HCT116 (cell line): ENCODE measurements around the gene CBX5. TPM values are rescaled to one million over a fixed set of nuclear protein-coding genes. Genes with fewer than 3 reads are reported as not detected.

Experiments
- ATAC-seq: fragments of 200-7000 bp; cut with Tn5 transposase; 2 replicates; pipeline ENCODE4 v1.9.1; 2020; ENCODE audit warnings: mild to moderate bottlenecking, moderate library complexity
- BruUV-seq: library from RNA; stranded (reverse); fragments of 400-500 nt; replicated peaks from 2 replicates; lab custom pipeline; 2021; lab: Mats Ljungman, UMichigan
- CTCF ChIA-PET: fragments of 300-600 bp; sonication (Branson Sonifier 250); formaldehyde crosslinking; loops from one replicate; lab custom pipeline; 2021; ENCODE audit warnings: antibody characterized with exemption; lab: Charles Lee
- POLR2A ChIA-PET: fragments of 300-600, 350-600 bp; sonication (Branson Sonifier 250); formaldehyde crosslinking; loops from one replicate; lab custom pipeline; 2021; ENCODE audit warnings: antibody characterized with exemption; lab: Charles Lee
- RAD21 ChIA-PET, 2 experiments: fragments of 300-600 bp; sonication (Branson Sonifier 250); formaldehyde crosslinking; loops; one replicate each; lab custom pipeline; 2023; ENCODE audit warnings: low total read pairs in 2 of 2; ENCODE audit not compliant: uncharacterized antibody in 2 of 2, unreplicated experiment in 2 of 2, low non-redundant PET in 1 of 2; lab: Charles Lee
- DNase-seq: peaks from one replicate; pipeline ENCODE4 v3.0.0-alpha.2; 2010; ENCODE audit warnings: low read depth, low spot score
- H2AFZ ChIP-seq: fragments of 200-600 bp; shearing (Covaris generic), sonication (generic); 2 replicates; pipeline ENCODE4 v1.6.1; 2017; ENCODE audit warnings: low read depth, mixed run types, mixed read lengths, antibody characterized with exemption, low read length; ENCODE audit not compliant: poor library complexity, severe bottlenecking
- H3K27ac ChIP-seq: 2 replicates; pipeline ENCODE4 v1.5.1; 2012; ENCODE audit warnings: low read depth, low read length
- H3K27me3 ChIP-seq: fragments of 200-600 bp; sonication (generic); 2 replicates; pipeline ENCODE4 v1.6.1; 2016; ENCODE audit warnings: mixed run types, low read length, mixed read lengths; ENCODE audit not compliant: insufficient read depth
- H3K36me3 ChIP-seq, 2 experiments: fragments of 200-500 bp in 1 of 2; fragments of 200-600 bp in 1 of 2; sonication (Bioruptor generic) in 1 of 2; sonication (generic) in 1 of 2; 2 replicates each; pipeline versions ENCODE4 v1.5.1 to v1.6.1; 2014 to 2016; ENCODE audit warnings: low read length in 2 of 2, inconsistent platforms in 1 of 2, mixed read lengths in 1 of 2, mixed run types in 1 of 2; ENCODE audit not compliant: insufficient read depth in 2 of 2, control insufficient read depth in 1 of 2
- H3K4me1 ChIP-seq, 2 experiments: fragments of 200-600 bp in 1 of 2; sonication (generic) in 1 of 2; 2 replicates each; pipeline versions ENCODE4 v1.5.1 to v1.6.1; 2012 to 2017; ENCODE audit warnings: low read length in 2 of 2, inconsistent platforms in 1 of 2, mild to moderate bottlenecking in 1 of 2, mixed read lengths in 1 of 2, mixed run types in 1 of 2, moderate library complexity in 1 of 2; ENCODE audit not compliant: insufficient read depth in 2 of 2, control insufficient read depth in 1 of 2
- H3K4me2 ChIP-seq: fragments of 200-600 bp; sonication (generic); 2 replicates; pipeline ENCODE4 v1.6.1; 2017; ENCODE audit warnings: mixed run types, low read length, mixed read lengths
- H3K4me3 ChIP-seq, 2 experiments: fragments of 200-600 bp in 1 of 2; sonication (generic) in 1 of 2; replicated peaks in 1 of 2; 2 replicates each; pipeline ENCODE4 v1.5.1; 2011 to 2016; ENCODE audit warnings: low read length in 2 of 2, control low read depth in 1 of 2, low read depth in 1 of 2, mild to moderate bottlenecking in 1 of 2, mixed read lengths in 1 of 2, mixed run types in 1 of 2
- H3K79me2 ChIP-seq: fragments of 200-600 bp; sonication (generic); 2 replicates; pipeline ENCODE4 v1.6.1; 2017; ENCODE audit warnings: mild to moderate bottlenecking, mixed run types, low read length, moderate library complexity, mixed read lengths; ENCODE audit not compliant: insufficient read depth
- H3K9ac ChIP-seq: fragments of 200-600 bp; sonication (generic); 2 replicates; pipeline ENCODE4 v1.6.1; 2016; ENCODE audit warnings: low read length, mixed read lengths
- H3K9me2 ChIP-seq: fragments of 200-600 bp; sonication (generic), shearing (Covaris generic); 2 replicates; pipeline ENCODE4 v1.6.1; 2017; ENCODE audit warnings: mixed run types, mild to moderate bottlenecking, moderate library complexity; ENCODE audit not compliant: insufficient read depth
- H3K9me3 ChIP-seq, 2 experiments: fragments of 200-500 bp in 1 of 2; fragments of 200-600 bp in 1 of 2; sonication (Bioruptor generic) in 1 of 2; sonication (generic) in 1 of 2; 2 replicates each; pipeline ENCODE4 v1.6.1; 2014 to 2017; ENCODE audit warnings: low read length in 2 of 2, mixed read lengths in 2 of 2, inconsistent platforms in 1 of 2, low read depth in 1 of 2, mild to moderate bottlenecking in 1 of 2, mixed run types in 1 of 2, moderate library complexity in 1 of 2; ENCODE audit not compliant: control insufficient read depth in 1 of 2, insufficient read depth in 1 of 2
- H4K20me1 ChIP-seq: fragments of 200-600 bp; sonication (generic), shearing (Covaris generic); 2 replicates; pipeline ENCODE4 v1.6.1; 2017; ENCODE audit warnings: mixed run types, mild to moderate bottlenecking, moderate library complexity; ENCODE audit not compliant: insufficient read depth
- CEBPB ChIP-seq: IDR thresholded peaks from 2 replicates; pipeline ENCODE4 v1.6.1; 2012; ENCODE audit warnings: low read depth
- EGR1 ChIP-seq: IDR thresholded peaks from 2 replicates; pipeline ENCODE4 v1.6.1; 2012; ENCODE audit warnings: low read depth
- EZH2 ChIP-seq: fragments of 200-600 bp; sonication (generic); IDR thresholded peaks from 2 replicates; pipeline ENCODE4 v1.6.1; 2017; ENCODE audit warnings: antibody characterized with exemption, mixed run types
- EZH2phosphoT487 ChIP-seq: fragments of 200-600 bp; IDR thresholded peaks from 2 replicates; pipeline ENCODE4 v1.6.1; 2018; ENCODE audit warnings: antibody characterized with exemption, borderline replicate concordance
- FOSL1 ChIP-seq: IDR thresholded peaks from 2 replicates; pipeline ENCODE4 v1.6.1; 2012; ENCODE audit warnings: low read depth
- POLR2A ChIP-seq: IDR thresholded peaks from 2 replicates; pipeline ENCODE4 v1.7.0; 2011; ENCODE audit warnings: borderline replicate concordance; ENCODE audit not compliant: insufficient read depth, insufficient read length; ENCODE audit errors: extremely low read depth
- POLR2AphosphoS5 ChIP-seq: IDR thresholded peaks from 2 replicates; pipeline ENCODE4 v1.6.1; 2011; ENCODE audit warnings: mild to moderate bottlenecking, low read depth, low read length, moderate library complexity
- RAD21 ChIP-seq: IDR thresholded peaks from 2 replicates; pipeline ENCODE4 v1.6.1; 2012; ENCODE audit warnings: low read depth, mild to moderate bottlenecking
- REST ChIP-seq: IDR thresholded peaks from 2 replicates; pipeline ENCODE4 v1.6.1; 2012; ENCODE audit warnings: low read depth
- SP1 ChIP-seq: IDR thresholded peaks from 2 replicates; pipeline ENCODE4 v1.6.1; 2012; ENCODE audit warnings: low read depth
- SRF ChIP-seq: IDR thresholded peaks from 2 replicates; pipeline ENCODE4 v1.6.1; 2012; ENCODE audit warnings: low read depth
- TCF7L2 ChIP-seq: IDR thresholded peaks from 2 replicates; pipeline ENCODE4 v1.7.0; 2011; ENCODE audit warnings: borderline replicate concordance, inconsistent platforms; ENCODE audit not compliant: insufficient read depth, insufficient read length; ENCODE audit errors: extremely low read depth
- YY1 ChIP-seq: IDR thresholded peaks from 2 replicates; pipeline ENCODE4 v1.6.1; 2011; ENCODE audit warnings: low read length, low read depth, moderate library complexity, mild to moderate bottlenecking; ENCODE audit not compliant: insufficient replicate concordance; ENCODE audit errors: extremely low read depth
- ZNF274 ChIP-seq: fragments of 200-500 bp; sonication (Bioruptor generic); IDR thresholded peaks from 2 replicates; pipeline ENCODE4 v1.6.1; 2014; ENCODE audit warnings: mild to moderate bottlenecking, low read depth, low read length, inconsistent platforms
- intact Hi-C: fragments of 100-400 bp; cut with micrococcal nuclease; formaldehyde crosslinking; loops from 2 replicates; pipeline ENCODE4 v1.10.0; 2022
- total RNA-seq: library from RNA; stranded (reverse); gene quantifications from one replicate; pipeline ENCODE4 v1.2.1, GENCODE V29; 2021; ENCODE audit not compliant: unreplicated experiment

CBX5 gene
- total RNA-seq, 1 experiment from 2014 or later: 72.3 TPM

- TF ChIP-seq EZH2phosphoT487 (no peak), SP1 (no peak)
These were observed 95.7 kb downstream of the CBX5 start (continued) for GRCh38 chr12:54184024-54184805.

GRCh38 chr12:54182981-54183380 lies 96.9 kb downstream of the CBX5 start:
- Histone ChIP-seq H3K9me2 (no peaks in the 10 kb centered on the region), H3K27ac (no peak overlapping the region), H3K9ac (no peak overlapping the region), H3K79me2 (peaks cover 17% of the 10 kb centered on the region), H3K27me3 (no peaks in the 10 kb centered on the region), H2AFZ (no peak overlapping the region), H3K9me3 (no peaks in the 10 kb centered on the region), H3K4me1 (peaks cover 0 to 6% of the 10 kb centered on the region in 2 experiments; a peak in 3 of 4 replicates), H3K4me2 (no peak overlapping the region), H3K36me3 (0 out of 4 replicates have a peak, but pooled peaks cover 0 to 3% of the 10 kb centered on the region in 2 experiments), H3K4me3 (no peak overlapping the region), H4K20me1 (no peaks in the 10 kb centered on the region)
- ATAC-seq (no peak), DNase-seq (no peak)
- ChIA-PET CTCF (no interaction called here), POLR2A (no interaction called here), RAD21 (no interaction called here)
- BruUV-seq: no TSS peak
- TF ChIP-seq ZNF274: no peak
- TF ChIP-seq TCF7L2: no peak
- TF ChIP-seq POLR2AphosphoS5: no peak
- TF ChIP-seq REST: no peak
- TF ChIP-seq FOSL1: no peak
- TF ChIP-seq POLR2A: no peak
- TF ChIP-seq SRF: no peak
- TF ChIP-seq EGR1: no peak
- no peak for TF ChIP-seq RAD21
- TF ChIP-seq EZH2phosphoT487: no peak
- TF ChIP-seq CEBPB: no peak
- TF ChIP-seq EZH2: no peak
- no peak for TF ChIP-seq YY1
- intact Hi-C loops: no loop called here
